Medulla oblongata (tissue), 1 donor: Measurements from ENCODE around the gene SRCIN1.
A peak's percentile ranks its signal among the peaks of the same experiment; 100 is the strongest.

Source experiments
- DNase-seq: peaks from one replicate; pipeline ENCODE4 v3.0.0-alpha.2; 2015; ENCODE audit errors: extremely low spot score

The SRCIN1 gene

DNA sequence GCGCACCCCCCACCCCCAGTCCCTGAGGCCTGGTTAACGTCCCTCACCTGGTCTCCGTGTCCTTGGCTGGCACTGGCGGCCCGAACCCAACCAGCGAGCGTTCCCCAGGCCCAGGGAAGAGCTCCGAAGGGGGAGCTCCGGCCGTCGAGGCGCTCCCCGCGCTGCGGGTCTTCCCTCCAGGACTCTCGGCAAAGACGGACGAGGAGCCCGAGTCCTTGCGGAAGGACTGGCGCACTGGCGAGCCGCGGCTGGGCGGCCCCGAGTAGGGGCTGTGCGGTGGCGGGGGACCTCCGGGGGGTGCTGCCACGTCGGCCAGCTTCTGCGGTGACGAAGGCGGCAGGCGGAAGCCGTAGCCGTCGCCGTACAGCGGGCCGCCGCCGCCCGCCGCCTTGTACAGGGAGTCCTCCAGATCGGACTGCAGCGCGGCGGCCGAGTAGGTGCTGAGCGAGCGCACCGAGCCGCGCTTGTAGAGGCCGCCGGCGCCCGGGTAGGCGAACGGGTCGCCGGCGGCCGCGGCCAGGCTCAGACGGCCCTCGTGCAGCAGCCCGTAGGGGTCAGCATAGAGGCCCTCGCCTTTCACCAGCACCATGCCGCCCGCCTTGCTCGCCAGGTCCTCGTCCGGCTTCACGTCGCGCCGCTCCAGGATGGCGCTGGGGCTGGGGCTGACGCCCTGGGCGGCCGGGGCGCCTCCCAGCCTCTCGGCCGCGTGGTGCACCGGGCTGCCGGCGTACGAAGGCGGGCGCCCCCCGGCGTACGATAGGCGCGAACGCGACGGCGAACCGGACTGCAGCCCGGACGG lies 44.1 kb downstream of the SRCIN1 start:
- no peak for DNase-seq

GRCh38 chr17:38560503-38561318 lies 45.0 kb downstream of the SRCIN1 start:
- no peak for DNase-seq

DNA sequence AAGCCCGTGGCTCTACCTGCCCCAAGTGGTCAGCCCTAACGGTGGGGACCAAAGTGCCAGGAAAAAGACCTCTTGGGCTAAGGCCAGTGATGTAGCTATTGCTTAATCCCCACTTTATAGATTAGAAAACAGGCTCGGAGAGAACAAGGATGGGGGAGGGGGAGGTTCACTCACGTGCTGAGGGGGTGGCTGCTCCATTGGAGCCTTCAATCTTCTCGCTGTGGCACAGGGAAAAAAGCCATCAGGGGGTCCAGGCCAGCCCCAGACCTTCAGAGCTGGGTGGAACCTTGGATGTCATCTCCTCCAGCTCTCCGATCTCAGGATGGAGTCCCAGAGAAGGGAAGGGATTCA lies 45.9 kb downstream of the SRCIN1 start:
- no peak for DNase-seq

DNA sequence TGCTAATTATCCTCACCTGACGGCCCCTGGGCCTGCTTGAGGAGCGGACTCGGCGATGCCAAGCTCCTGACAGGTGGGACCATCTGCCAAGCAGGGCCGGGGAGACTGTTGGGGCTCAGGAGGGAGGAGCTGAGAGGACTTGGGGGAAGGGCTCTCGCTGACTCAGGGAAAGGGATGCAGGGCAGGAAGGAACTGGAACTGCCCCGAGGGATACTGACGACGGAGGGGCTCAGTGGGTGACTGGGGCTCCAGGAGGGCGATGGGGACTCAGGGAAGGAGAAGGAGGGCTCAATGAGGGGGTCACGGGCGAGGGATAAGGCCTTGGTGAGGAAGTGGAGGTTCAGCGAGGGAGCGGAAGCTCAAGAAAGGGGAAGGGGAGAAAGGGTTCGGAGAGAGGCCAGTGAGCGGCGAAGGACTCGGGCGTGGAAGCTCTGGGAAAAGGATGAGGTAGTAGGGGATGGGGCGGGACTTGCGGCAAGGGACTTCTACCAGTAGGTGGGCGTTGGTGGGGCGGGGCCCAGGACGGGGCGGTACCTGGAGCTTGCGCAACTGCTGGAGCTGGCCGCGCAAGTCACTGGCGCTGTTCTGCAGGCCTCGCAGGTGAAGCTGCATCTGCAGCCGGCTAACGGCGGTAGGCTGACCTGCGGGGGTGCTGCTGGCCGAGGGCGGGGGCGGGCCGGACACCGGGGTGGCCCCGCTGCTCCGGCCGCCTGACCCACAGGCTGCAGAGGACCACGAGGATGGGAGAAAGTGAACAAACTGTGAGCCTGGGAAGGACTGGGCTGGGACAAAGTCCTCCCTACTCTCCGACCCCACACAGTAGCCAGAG lies 46.5 kb downstream of the SRCIN1 start:
- DNase-seq: no peak

- DNase-seq: no peak
Observed at GRCh38 chr17:38558728-38559050, 47.1 kb downstream of the SRCIN1 start.

GRCh38 chr17:38557836-38558727 lies 47.7 kb downstream of the SRCIN1 start:
- peak; percentile 95 for DNase-seq

DNA sequence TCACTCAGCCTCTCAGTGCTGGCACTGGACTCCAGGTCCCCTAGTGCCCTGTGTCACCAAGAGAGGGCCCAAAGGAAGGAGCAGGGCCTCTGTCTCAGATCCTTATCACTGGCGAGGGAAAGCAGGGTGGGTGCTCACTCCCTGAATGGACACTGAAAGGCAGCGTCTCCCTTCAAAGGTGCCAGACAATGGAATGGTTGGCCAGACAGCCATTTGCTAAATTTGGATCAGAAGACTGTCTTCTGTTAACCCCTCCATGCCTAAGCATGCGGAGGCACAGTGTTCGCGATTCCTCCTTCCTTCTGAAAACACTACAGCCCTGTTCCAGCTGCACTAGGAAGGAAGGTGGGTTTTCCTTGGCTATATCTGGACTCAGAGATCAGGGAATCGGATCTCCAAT lies 48.4 kb downstream of the SRCIN1 start:
- DNase-seq: no peak

- no peak for DNase-seq
Observed at GRCh38 chr17:38556239-38556638, 49.5 kb downstream of the SRCIN1 start.

DNA sequence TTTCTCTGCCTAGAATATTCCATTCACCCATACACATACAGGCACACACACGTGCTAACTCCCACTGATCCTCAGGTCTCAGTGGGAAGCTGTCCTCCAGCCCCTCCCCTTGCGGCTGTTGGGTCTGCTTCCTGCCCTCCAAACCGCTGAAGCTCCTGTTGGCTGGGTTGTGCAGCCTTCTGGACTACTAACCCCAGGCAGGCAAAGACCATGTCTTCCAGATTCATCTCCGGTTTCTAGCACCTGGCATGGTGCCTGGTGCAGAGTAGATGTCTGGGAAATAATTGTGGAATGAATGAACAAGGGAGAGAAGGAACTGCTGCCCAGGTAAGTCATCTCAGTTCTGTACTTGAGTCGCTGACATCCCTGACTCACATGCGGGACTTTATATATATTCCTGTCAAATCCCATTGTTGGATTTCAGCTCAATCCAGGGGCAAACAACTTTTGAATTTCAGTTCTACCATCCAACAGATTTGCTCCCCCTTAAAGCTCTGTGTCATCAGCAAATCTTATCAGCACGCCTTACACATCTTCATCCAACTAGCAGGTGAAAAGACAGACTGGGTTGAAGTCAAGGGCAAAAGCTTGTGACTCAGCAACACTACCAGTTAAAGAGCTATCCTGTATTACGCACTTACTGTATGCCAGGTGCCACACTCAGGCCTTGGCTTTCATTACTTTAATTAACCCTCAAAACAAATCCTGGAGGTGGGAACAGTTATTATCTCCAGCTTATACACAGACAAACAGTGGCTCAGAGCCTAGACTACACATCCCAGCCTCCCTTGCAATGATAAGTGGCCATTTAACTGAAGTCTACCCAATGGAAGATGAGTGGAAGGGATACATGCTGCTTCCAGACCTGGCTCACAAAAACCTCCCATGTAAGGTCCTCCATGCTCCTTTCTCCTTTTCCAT lies 51.1 kb downstream of the SRCIN1 start:
- no peak for DNase-seq

DNA sequence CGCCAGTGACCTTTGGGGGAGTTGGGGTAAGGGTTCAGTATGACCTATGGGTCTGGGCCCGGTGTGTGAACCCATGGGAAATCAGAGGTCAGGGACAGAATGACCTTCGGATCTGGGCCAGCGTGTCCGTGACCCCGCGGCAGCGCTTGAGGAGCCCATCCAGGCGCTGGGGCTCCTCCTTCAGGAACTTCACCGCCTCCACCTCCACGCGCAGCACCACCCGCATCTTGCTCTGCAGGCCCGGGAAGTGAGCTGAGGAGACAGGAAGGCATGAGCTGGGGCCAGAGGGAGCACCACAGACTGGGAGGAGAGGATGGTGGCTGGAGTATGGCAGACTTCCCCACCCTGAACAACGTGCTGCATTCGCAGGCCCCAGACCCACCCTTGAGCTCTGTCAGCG lies 53.4 kb downstream of the SRCIN1 start:
- no peak for DNase-seq

- DNase-seq: no peak
Observed at GRCh38 chr17:38551121-38551520, 54.6 kb downstream of the SRCIN1 start.

GRCh38 chr17:38550661-38551060 lies 55.1 kb downstream of the SRCIN1 start:
- DNase-seq: peak; percentile 61

- DNase-seq: no peak
Observed at GRCh38 chr17:38549285-38549684, 56.5 kb downstream of the SRCIN1 start.

DNA sequence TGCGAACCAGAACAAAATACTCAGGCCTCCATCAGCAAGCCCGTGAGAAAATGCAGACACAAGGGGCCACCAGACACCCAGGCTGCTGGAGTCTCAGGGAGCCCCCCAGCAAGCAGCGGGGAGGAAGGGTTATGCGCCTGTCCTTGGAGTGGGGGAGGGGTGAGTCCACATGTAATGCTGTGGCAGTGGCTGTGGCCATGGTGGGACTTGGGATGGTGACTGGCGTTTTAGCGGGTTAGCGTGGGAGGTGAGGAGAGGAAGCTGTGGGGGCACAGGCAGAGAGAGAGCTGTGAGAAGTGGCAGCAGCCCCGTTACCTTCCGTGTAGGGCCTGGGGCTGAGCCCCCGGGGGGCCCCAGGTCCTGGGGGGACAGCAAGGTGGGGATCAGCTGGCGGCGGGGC lies 58.3 kb downstream of the SRCIN1 start:
- DNase-seq: no peak

GRCh38 chr17:38546396-38546795 lies 59.4 kb downstream of the SRCIN1 start:
- no peak for DNase-seq

GRCh38 chr17:38545531-38546225 lies 60.1 kb downstream of the SRCIN1 start:
- DNase-seq: no peak

DNA sequence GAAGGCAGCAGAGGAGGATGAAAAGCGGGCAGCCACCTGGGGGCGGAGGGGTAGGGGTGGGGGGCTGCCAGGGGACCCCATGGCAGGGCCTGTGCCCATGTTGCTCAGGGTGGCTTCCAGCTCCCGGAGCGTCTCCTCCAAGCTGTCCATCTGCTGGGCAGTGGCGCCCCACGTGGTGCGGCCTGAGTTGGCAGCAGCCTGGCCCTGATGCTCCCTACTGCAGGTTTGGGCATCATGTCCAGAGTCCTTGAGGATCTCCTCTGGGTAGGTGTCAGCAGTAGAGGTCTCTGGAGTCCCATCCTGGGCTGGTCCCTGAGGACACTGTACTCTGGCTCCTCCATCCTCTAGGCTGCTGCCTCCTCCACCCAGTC lies 60.9 kb downstream of the SRCIN1 start:
- DNase-seq: no peak

DNA sequence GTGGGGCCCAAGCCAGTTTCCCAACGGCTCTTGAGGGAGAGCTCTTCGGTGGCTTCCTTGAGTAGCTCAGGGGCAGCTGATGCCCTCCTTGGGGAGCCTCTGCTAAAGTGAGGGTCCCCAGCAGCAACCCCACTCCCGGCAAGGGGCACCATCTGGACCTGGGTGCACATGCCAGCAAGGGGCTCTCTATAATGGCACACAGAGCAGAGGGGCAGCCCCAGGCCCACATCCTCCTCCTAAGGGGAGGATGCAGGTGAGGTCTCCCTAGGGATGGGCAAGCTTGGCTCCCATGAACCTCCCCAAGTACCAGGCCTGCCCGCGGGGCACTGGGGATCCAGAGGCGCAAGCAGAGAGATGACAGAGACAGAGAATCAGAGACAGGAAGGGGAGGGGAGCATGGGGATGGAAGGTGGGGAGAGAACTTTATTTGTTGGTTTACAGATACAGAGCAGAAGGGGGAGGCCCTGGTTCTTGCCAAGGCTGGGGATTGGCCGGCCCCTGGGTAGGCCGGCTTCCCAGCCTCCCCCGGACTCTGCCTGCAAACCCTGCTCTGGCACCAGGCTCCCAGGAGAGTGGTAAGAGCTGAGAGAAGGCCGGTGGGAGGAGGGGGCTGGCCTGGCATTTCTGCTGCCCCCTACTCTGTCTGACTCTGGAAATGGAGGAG lies 61.4 kb downstream of the SRCIN1 start:
- no peak for DNase-seq
